Nephron (organoid): ENCODE data around the gene CHD1.

Source experiments
- H3K27ac Mint-ChIP-seq, 3 experiments: 2 replicates each; pipeline ENCODE4 v1.8.0; 2020; ENCODE audit warnings: mixed read lengths in 3 of 3, mild to moderate bottlenecking in 2 of 3, moderate library complexity in 1 of 3
- H3K27me3 Mint-ChIP-seq: 2 replicates; pipeline ENCODE4 v1.8.0; 2021; ENCODE audit warnings: low read depth, mild to moderate bottlenecking, moderate library complexity, mixed read lengths
- H3K36me3 Mint-ChIP-seq: 2 replicates; pipeline ENCODE4 v1.8.0; 2020; ENCODE audit warnings: low read depth, mixed read lengths
- H3K4me1 Mint-ChIP-seq: 2 replicates; pipeline ENCODE4 v1.8.0; 2020; ENCODE audit warnings: mixed read lengths
- H3K4me3 Mint-ChIP-seq, 3 experiments: 2 replicates each; pipeline ENCODE4 v1.8.0; 2020; ENCODE audit warnings: mild to moderate bottlenecking in 3 of 3, mixed read lengths in 3 of 3, moderate library complexity in 2 of 3
- H3K9me3 Mint-ChIP-seq: 2 replicates; pipeline ENCODE4 v1.8.0; 2020; ENCODE audit warnings: mixed read lengths
- TF ChIP-seq, protein P1 (sequence below), 3 experiments: fragments of 200-600 bp; sonication (generic); IDR thresholded peaks; one replicate each; pipeline ENCODE4 v1.5.0; 2021; ENCODE audit warnings: antibody characterized with exemption in 3 of 3; ENCODE audit not compliant: unreplicated experiment in 3 of 3

The CHD1 gene

DNA sequence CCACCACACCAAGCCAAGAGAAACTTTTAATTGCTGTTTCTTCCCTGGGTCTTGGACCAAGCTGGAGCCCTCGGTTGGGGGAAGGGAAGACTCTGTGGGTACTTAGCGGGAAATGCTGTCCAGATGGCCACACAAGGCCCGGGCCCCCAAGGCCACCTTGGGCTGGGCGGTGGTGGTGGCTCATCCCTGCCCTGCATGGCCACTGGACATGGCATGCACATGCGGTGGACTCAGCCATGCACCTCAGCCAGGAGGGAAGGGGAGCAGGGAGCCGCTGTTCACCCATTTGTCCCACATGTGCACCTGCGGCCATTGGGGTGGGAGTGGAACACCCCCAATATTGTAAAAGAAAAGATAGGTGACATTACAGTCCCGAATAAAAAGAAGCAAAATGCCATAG is 82.9 kb downstream of the CHD1 start:
- Mint-ChIP-seq H3K27ac (no peak overlapping the region), H3K4me3 (no peak overlapping the region), H3K9me3 (peaks cover 9% of the 10 kb centered on the region), H3K4me1 (no peaks in the 10 kb centered on the region), H3K27me3 (no peaks in the 10 kb centered on the region), H3K36me3 (peaks cover under 1% of the 10 kb centered on the region)
- TF ChIP-seq, protein P1, sequence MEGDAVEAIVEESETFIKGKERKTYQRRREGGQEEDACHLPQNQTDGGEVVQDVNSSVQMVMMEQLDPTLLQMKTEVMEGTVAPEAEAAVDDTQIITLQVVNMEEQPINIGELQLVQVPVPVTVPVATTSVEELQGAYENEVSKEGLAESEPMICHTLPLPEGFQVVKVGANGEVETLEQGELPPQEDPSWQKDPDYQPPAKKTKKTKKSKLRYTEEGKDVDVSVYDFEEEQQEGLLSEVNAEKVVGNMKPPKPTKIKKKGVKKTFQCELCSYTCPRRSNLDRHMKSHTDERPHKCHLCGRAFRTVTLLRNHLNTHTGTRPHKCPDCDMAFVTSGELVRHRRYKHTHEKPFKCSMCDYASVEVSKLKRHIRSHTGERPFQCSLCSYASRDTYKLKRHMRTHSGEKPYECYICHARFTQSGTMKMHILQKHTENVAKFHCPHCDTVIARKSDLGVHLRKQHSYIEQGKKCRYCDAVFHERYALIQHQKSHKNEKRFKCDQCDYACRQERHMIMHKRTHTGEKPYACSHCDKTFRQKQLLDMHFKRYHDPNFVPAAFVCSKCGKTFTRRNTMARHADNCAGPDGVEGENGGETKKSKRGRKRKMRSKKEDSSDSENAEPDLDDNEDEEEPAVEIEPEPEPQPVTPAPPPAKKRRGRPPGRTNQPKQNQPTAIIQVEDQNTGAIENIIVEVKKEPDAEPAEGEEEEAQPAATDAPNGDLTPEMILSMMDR (IDR thresholded peaks at IDR 0.05; ENCODE audit: unreplicated experiment in 3 of 3), result no peak

DNA sequence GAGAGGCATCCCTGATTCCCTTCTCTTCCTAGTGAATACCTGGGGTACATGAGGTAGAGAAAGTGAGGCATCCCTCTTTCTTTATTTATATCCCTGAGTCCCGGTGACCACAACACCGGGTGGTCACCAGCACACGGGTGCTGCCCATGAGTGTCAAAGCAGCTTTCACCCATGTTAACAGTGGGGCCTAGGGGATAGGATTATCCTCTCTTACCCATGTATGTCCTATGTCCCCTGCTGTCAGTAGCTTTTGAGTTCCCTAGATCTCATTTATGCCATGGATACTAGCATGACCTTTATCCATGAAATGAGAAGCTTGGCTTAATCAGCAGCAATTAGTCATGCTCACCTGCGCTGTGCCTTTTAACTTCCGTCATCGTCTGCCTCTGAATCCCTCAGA is 83.9 kb downstream of the CHD1 start:
- Mint-ChIP-seq H3K9me3 (peaks cover 9% of the 10 kb centered on the region), H3K27ac (no peak overlapping the region), H3K4me3 (no peak overlapping the region), H3K27me3 (no peaks in the 10 kb centered on the region), H3K4me1 (no peaks in the 10 kb centered on the region), H3K36me3 (no peaks in the 10 kb centered on the region)
- TF ChIP-seq, protein P1 (IDR thresholded peaks at IDR 0.05; ENCODE audit: unreplicated experiment in 3 of 3), result no peak

DNA sequence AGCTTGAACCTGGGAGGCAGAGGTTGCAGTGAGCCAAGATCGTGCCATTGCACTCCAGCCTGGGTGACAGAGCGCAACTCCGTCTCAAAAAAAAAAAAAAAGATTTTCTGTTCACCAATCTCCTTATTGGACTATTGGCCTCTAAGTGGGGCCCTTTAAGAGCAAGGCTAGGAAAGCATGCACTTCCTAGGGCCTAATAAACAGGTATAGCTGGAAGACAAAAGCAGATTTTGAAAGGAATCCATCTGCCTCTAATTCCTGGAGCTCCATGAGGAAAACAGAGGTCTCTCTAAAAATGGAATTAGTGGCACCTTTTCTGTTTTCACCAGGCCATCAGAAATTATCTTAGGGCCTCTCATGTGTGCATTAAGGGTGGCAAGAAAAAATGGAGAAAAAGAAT is 85.3 kb downstream of the CHD1 start:
- Mint-ChIP-seq H3K27me3 (no peaks in the 10 kb centered on the region), H3K4me1 (no peaks in the 10 kb centered on the region), H3K4me3 (no peak overlapping the region), H3K9me3 (peaks cover 9% of the 10 kb centered on the region), H3K36me3 (no peaks in the 10 kb centered on the region), H3K27ac (no peak overlapping the region)
- TF ChIP-seq, protein P1 (IDR thresholded peaks at IDR 0.05; ENCODE audit: unreplicated experiment in 3 of 3), result no peak

DNA sequence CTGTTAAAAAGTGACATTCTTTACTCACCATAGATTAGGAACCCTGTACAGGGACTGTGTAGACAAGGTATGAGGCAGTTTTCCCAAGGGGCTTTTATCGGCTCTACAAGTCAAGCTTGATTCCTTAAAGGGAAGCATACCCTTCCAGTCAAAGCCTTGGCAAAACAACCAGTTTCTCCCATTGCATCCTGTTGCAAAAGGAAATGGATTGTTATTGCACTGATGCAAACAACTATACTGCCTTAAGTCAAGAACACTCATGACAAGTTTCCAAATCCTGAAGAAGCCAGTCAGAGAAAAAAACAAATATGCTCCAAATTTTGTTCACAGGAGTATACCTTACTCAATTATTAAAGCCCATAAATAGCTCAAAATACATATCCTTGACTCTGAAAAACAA is 87.9 kb downstream of the CHD1 start:
- Mint-ChIP-seq H3K27me3 (no peaks in the 10 kb centered on the region), H3K27ac (no peak overlapping the region), H3K36me3 (no peaks in the 10 kb centered on the region), H3K4me1 (no peaks in the 10 kb centered on the region), H3K4me3 (no peak overlapping the region), H3K9me3 (peaks cover 9% of the 10 kb centered on the region)
- TF ChIP-seq, protein P1 (IDR thresholded peaks at IDR 0.05; ENCODE audit: unreplicated experiment in 3 of 3), result no peak

DNA sequence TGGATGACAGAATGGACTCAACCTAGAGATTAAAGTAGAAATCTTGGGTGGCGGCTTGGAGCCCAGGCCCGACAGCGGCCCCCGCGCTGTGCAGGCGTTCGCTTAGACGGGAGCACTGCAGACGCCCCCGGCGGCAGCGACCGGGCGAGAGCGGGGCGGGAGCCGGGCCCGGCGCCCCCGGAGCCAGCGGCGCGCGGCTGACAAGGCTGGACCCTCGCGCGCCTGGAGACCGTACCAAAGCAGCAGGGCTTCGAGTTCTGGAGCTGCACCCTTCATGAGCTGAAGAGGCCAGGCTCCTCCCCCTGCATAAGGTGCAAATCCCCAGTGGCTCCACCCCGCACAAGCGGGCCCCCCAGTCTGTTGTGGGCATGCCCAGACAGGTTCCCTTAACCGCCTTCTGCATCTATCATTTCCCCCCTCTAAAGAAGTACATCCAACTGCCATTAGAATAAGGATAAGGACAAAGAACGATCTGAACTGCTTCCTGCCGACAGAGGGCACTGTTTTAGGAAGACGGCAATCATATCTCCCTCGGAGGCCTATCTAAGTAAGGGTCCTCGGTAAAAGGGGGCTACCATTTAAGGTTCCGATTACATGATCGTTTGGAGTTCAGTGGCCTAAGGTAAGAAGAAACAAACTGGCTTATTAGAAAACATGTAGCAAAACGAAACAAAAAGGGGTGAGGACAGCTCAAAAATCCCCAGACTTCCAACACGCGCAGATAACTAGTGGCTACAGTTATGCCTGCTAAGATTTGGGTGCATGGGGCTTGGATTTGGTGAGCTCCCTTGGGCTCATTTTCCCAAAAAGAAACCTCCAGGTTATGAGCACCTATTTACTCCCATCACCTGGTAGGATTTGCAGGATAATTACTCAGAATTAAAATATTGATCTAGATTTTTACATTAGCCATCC is 89.1 kb downstream of the CHD1 start:
- H3K27ac Mint-ChIP-seq, result no peak overlapping the region
- TF ChIP-seq, protein P1 (IDR thresholded peaks at IDR 0.05; ENCODE audit: unreplicated experiment in 3 of 3), result no peak
- H3K4me1 Mint-ChIP-seq, result no peaks in the 10 kb centered on the region
- no peak overlapping the region for H3K4me3 Mint-ChIP-seq
- H3K9me3 Mint-ChIP-seq, result peaks cover 4% of the 10 kb centered on the region
- no peaks in the 10 kb centered on the region for H3K27me3 Mint-ChIP-seq
- no peaks in the 10 kb centered on the region for H3K36me3 Mint-ChIP-seq

DNA sequence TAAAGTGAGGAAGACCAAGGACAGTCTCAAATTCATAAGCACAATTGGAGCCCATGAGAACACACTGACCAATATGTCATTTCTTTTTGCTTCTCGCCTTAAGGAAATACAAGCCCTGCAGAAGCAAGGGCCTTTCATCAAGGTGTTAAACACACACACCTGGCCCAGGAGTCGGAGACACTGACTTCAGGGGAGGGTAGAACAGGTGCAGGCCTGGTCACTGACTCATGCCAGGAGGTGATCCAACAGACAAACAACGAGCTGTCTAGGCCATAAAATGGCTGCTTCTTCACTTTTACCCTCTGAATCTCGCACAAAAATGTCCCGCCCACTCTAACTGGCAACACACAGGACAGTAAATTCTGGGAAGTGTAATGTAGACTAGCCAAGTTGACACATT is 92.6 kb downstream of the CHD1 start:
- Mint-ChIP-seq H3K27ac (no peak overlapping the region), H3K9me3 (no peaks in the 10 kb centered on the region), H3K4me3 (no peak overlapping the region), H3K4me1 (no peaks in the 10 kb centered on the region), H3K36me3 (no peaks in the 10 kb centered on the region), H3K27me3 (no peaks in the 10 kb centered on the region)
- TF ChIP-seq, protein P1 (IDR thresholded peaks at IDR 0.05; ENCODE audit: unreplicated experiment in 3 of 3), result no peak
